Kidney epithelial cell (primary cell): ENCODE measurements around the gene POMP. TPM values are rescaled to one million over a fixed set of nuclear protein-coding genes. Genes with fewer than 3 reads are reported as not detected.
"Not testable (repeated sequence)": the region's sequence is repeated elsewhere in the genome, so short reads cannot be mapped to it uniquely, and the experiment has no call there.

Source experiments
- DNase-seq: peaks from one replicate; pipeline ENCODE4 v3.0.0-alpha.2; 2010; ENCODE audit warnings: low read depth
- H3K27me3 ChIP-seq: 2 replicates; pipeline ENCODE4 v1.6.0; 2011; ENCODE audit warnings: low read length; ENCODE audit not compliant: control insufficient read depth, insufficient read depth
- H3K36me3 ChIP-seq: 2 replicates; pipeline ENCODE4 v1.5.1; 2011; ENCODE audit warnings: low read length; ENCODE audit not compliant: control insufficient read depth, insufficient read depth
- H3K4me3 ChIP-seq: 2 replicates; pipeline ENCODE4 v1.5.1; 2011; ENCODE audit warnings: low read depth, mild to moderate bottlenecking, control low read depth, low read length
- CTCF ChIP-seq: IDR thresholded peaks from 2 replicates; pipeline ENCODE4 v1.5.1; 2011; ENCODE audit warnings: mild to moderate bottlenecking, moderate library complexity, low read length, control low read depth, inconsistent platforms; ENCODE audit not compliant: insufficient read depth, poor library complexity, severe bottlenecking
- total RNA-seq: library from RNA; depleted of rRNA; stranded (reverse); fragments of >200 nt; gene quantifications from 2 replicates; pipeline ENCODE4 v1.2.3, GENCODE V29; 2015

The POMP gene
- total RNA-seq, 1 donor from 2014 or later, result 103 TPM

GRCh38 chr13:28671126-28671792 is 12.3 kb downstream of the POMP start:
- no peak overlapping the region for H3K4me3 ChIP-seq
- no peak for DNase-seq
- no peak for TF ChIP-seq CTCF
- no peaks in the 10 kb centered on the region for H3K27me3 ChIP-seq
- H3K36me3 ChIP-seq, result no peaks in the 10 kb centered on the region

- Histone ChIP-seq H3K4me3 (no peak overlapping the region), H3K36me3 (no peaks in the 10 kb centered on the region), H3K27me3 (no peaks in the 10 kb centered on the region)
- no peak for DNase-seq
- TF ChIP-seq CTCF, result no peak
Measured at GRCh38 chr13:28678809-28679208, 19.9 kb downstream of the POMP start.

GRCh38 chr13:28679628-28680027 is 20.7 kb downstream of the POMP start:
- no peak for DNase-seq
- peak; percentile 29 for TF ChIP-seq CTCF
- no peak overlapping the region for H3K4me3 ChIP-seq
- no peaks in the 10 kb centered on the region for H3K36me3 ChIP-seq
- H3K27me3 ChIP-seq, result no peaks in the 10 kb centered on the region

GRCh38 chr13:28680541-28680940 is 21.6 kb downstream of the POMP start:
- DNase-seq, result no peak
- Histone ChIP-seq H3K4me3 (no peak overlapping the region), H3K27me3 (no peaks in the 10 kb centered on the region), H3K36me3 (no peaks in the 10 kb centered on the region)
- no peak for TF ChIP-seq CTCF

- not testable (repeated sequence) for H3K36me3 ChIP-seq, H3K27me3 ChIP-seq, DNase-seq, H3K4me3 ChIP-seq
Measured at GRCh38 chr13:28683169-28683568, 24.2 kb downstream of the POMP start.

- TF ChIP-seq CTCF, result no peak
- no peak for DNase-seq
- Histone ChIP-seq H3K27me3 (no peaks in the 10 kb centered on the region), H3K36me3 (no peaks in the 10 kb centered on the region), H3K4me3 (no peak overlapping the region)
Measured at GRCh38 chr13:28684257-28684656, 25.3 kb downstream of the POMP start.
